Kidney epithelial cell (primary cell): Measurements from ENCODE around the gene AFTPH. TPM values are rescaled to one million over a fixed set of nuclear protein-coding genes. Genes with fewer than 3 reads are reported as not detected.

Experiments used
- DNase-seq: peaks from one replicate; pipeline ENCODE4 v3.0.0-alpha.2; 2010; ENCODE audit warnings: low read depth
- H3K27me3 ChIP-seq: 2 replicates; pipeline ENCODE4 v1.6.0; 2011; ENCODE audit warnings: low read length; ENCODE audit not compliant: control insufficient read depth, insufficient read depth
- H3K36me3 ChIP-seq: 2 replicates; pipeline ENCODE4 v1.5.1; 2011; ENCODE audit warnings: low read length; ENCODE audit not compliant: control insufficient read depth, insufficient read depth
- H3K4me3 ChIP-seq: 2 replicates; pipeline ENCODE4 v1.5.1; 2011; ENCODE audit warnings: low read depth, mild to moderate bottlenecking, control low read depth, low read length
- total RNA-seq: library from RNA; depleted of rRNA; stranded (reverse); fragments of >200 nt; gene quantifications from 2 replicates; pipeline ENCODE4 v1.2.3, GENCODE V29; 2015
- TF ChIP-seq, protein P1 (sequence below): IDR thresholded peaks from 2 replicates; pipeline ENCODE4 v1.5.1; 2011; ENCODE audit warnings: mild to moderate bottlenecking, moderate library complexity, low read length, control low read depth, inconsistent platforms; ENCODE audit not compliant: insufficient read depth, poor library complexity, severe bottlenecking

AFTPH gene
- total RNA-seq, 1 donor from 2014 or later = 20.3 TPM

DNA sequence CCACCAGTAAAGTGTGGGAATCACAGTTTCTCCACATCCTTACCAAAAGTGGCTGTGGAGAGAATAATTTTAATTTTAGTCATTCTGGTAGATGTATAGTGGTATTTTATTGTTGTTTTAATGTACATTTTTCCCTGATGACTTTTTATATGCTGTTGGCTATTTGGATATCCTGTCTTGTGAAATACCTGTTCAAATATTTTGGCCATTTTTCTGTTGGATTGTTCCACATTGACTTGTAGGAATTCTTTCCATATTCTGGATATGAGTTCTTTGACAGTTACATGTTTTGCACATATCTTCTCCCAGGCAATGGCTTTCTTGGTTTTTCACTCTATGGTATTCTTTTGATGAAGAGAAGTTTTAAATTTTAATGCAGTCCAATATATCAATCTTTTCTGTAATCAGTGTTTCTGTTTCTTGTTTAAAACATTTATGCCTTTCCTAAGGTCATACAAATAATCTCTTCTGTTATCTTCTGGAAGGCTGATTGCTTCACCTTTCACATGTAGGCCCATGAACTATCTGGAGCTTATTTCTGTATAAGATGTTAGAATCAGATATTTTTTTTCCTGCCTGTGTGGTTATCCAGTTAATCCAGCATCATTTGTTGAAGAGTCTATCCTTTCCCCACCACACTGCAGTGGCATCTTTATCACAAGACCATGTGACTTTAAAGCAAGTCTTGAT is 19.0 kb downstream of the AFTPH start:
- TF ChIP-seq, protein P1, sequence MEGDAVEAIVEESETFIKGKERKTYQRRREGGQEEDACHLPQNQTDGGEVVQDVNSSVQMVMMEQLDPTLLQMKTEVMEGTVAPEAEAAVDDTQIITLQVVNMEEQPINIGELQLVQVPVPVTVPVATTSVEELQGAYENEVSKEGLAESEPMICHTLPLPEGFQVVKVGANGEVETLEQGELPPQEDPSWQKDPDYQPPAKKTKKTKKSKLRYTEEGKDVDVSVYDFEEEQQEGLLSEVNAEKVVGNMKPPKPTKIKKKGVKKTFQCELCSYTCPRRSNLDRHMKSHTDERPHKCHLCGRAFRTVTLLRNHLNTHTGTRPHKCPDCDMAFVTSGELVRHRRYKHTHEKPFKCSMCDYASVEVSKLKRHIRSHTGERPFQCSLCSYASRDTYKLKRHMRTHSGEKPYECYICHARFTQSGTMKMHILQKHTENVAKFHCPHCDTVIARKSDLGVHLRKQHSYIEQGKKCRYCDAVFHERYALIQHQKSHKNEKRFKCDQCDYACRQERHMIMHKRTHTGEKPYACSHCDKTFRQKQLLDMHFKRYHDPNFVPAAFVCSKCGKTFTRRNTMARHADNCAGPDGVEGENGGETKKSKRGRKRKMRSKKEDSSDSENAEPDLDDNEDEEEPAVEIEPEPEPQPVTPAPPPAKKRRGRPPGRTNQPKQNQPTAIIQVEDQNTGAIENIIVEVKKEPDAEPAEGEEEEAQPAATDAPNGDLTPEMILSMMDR = no peak
- H3K27me3 ChIP-seq = no peaks in the 10 kb centered on the region
- DNase-seq = no peak
- no peak overlapping the region for H3K4me3 ChIP-seq
- no peaks in the 10 kb centered on the region for H3K36me3 ChIP-seq

DNA sequence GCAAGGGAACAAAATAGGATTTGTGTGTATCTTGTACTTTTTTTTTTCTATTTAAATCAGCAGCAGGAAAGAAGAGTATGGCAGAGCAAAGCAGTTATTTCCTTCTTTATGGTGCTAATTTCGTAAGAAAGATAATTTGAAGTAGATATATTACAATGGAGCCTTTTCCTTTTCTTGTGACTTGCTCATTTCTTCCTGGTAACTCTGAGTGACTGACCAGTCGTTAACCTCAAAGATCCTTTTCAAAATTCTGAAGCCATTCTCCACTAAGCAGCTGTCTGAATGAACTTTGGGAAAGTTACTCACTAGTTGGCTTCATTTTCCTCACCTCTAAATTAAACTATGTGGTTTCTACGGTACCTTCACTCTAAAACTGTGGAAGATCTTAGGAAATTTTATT is 24.6 kb downstream of the AFTPH start:
- Histone ChIP-seq H3K27me3 (no peaks in the 10 kb centered on the region), H3K36me3 (no peaks in the 10 kb centered on the region), H3K4me3 (no peak overlapping the region)
- no peak for DNase-seq
- TF ChIP-seq, protein P1 = no peak

DNA sequence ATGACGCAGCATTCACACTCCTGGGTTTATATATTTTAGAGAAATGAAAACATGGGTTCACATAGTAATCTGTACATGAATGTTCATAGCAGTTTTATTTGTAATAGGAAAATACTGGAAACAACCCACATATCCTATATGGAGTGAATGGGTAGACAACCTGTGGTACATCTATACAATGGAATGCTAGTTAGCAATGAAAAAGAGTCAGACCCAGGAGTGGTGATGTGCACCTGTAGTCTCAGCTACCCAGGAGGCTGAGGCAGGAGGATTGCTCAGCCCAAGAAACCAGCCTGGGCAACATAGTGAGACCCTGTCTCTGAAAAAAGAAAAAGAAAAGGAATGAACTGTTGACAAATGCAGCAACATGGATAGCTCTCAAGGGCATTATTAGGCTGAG is 25.9 kb downstream of the AFTPH start:
- H3K4me3 ChIP-seq = no peak overlapping the region
- no peak for DNase-seq
- TF ChIP-seq, protein P1 = no peak
- no peaks in the 10 kb centered on the region for H3K36me3 ChIP-seq
- no peaks in the 10 kb centered on the region for H3K27me3 ChIP-seq

DNA sequence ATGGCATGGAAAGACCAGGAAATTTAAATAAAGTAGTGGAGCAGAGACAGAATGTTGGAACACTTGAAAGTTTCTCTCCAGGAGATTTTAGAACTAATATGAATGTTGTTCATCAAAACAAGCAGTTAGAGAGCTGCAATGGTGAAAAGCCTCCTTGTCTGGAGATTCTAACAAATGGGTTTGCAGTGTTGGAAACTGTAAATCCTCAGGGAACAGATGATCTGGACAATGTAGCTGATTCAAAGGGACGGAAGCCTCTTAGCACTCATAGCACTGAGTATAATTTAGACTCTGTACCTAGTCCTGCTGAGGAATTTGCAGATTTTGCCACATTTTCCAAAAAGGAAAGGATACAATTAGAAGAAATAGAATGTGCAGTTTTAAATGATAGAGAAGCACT is 27.7 kb downstream of the AFTPH start:
- no peak for DNase-seq
- no peak overlapping the region for H3K4me3 ChIP-seq
- TF ChIP-seq, protein P1 = no peak
- no peaks in the 10 kb centered on the region for H3K36me3 ChIP-seq
- no peaks in the 10 kb centered on the region for H3K27me3 ChIP-seq

DNA sequence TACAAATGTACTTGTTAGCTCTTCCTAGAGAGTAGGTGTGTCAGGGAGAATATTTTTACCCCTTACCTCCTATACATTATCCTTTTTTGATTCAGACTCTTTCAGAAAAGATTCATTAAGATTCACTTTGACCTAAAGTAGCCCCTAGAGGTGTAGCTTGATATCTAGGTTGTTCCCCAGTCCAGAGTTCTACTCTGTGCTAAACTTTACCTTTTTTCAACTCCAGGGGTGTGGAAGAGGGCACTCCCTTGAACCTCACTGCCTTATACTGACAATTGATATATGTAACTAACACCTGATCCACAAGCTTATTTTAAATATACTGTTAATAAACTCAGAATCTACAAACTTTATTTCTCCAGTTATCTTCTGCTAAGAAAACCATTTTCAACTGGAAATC is 30.0 kb downstream of the AFTPH start:
- no peaks in the 10 kb centered on the region for H3K27me3 ChIP-seq

More for the DNA sequence above, 30.0 kb downstream of the AFTPH start:
- H3K4me3 ChIP-seq = no peak overlapping the region
- DNase-seq = no peak
- TF ChIP-seq, protein P1 = no peak
- H3K36me3 ChIP-seq = no peaks in the 10 kb centered on the region
